ENCODE data around the gene ADM5.

Gene ADM5

DNA sequence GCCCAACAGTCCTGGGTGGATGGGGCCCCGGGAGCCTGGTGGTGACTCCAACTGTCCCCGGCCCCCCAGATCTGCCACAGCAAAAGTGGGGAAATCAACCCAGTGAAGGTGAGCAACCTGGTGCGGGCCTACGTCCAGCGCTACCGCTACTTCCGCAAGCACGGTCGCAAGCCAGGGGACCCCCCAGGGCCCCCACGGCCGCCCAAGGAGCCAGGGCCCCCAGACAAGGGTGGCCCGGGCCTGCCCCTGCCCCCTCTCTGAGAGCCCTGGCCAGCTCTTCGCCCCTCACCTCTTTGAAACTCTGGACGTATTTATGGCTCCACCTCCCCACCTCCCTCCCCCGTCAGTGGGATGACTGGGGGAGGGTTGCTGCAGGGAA, 31.3 kb upstream of the ADM5 start:
- DNase-seq: no peak

DNA sequence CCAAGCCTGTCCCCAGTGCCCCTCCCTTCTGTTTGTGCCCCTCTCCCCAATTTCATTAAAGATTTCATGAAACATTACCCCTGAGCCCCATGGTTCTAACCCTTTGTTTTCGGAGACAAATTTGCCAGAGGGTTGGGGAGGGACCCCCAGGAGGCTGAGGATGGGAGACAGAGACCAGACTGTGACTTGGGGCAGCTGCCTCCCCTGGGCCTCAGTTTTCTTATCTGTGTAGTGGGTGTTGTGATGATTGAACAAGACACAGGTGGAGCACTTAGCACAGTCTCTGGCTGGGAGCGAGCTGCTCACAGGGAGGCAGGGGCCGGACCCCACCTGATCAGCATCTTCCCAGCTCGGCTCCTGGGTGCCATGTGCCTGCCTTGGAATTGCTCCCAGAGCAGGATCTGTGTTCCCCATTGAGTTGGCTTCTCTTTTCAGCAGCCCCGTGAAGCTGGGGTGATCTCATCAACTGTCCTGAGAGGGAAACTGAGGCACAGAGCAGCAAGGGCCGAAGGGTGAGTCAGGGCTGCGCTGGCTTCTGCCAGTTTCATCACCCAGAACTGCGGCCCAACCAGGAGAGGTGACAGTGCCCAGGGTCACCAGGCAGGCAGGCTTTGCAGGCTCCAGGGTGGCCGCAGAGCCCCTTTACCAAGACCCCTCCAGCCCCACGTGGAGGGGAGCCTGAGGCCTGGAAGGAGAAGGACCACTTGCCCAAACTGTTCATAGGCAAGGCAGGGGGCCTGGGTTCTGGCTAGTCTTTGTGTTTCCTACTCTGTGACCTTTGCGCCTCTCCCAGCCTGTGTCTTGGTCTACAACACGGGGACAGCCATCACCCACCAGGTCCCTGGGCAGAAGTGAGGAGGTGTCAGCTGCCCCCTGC, 30.6 kb upstream of the ADM5 start:
- no peak for DNase-seq

DNA sequence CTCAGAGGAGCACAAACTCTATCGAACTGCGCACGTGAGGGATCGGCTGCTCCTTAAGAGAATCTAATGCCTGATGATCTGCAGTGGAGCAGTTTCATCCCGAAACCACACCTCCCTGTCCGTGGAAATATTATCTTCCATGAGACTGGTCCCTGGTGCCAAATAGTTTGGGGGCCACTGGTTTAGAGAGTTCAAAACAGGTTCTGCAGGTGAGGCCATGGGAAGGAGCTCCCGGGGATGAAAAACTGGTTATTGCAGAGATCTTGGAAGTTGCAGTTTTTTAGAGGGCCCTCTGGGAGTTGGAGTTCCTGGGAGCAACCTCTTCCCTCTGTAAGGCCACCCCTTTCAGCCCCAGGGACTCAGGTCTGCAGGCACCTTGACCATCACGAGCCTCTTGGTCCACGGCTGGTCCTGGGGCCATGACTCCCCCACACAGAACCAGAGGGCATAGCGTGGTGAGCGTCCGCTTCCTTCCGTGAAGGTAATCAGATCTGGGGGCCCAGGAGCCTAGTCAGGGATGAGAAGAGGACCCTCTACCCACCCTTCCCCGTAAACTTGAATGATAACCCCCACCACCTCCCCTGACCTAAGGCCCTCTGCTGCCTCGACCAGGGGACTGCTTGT, 28.9 kb upstream of the ADM5 start:
- no peak for DNase-seq

DNA sequence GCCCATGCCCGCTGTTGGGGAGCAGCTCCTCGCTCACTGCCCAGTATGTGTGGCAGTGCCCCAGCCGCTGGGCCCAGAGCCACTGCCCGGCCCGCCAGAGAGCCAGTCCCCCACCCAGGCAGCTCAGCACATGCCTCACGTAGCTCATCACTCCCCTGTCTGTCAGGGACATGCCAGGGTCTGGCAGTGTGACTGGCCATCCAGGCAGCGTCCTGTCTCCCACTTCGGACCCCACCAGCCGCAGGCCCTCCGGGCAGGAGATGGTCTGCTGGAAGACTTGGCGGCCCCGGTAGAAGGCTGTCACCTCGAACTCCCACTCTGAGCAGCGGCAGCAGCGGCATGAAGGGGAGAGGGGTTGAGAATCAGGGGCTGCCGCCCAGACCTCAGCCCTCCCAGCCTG, 27.4 kb upstream of the ADM5 start:
- DNase-seq: no peak

DNA sequence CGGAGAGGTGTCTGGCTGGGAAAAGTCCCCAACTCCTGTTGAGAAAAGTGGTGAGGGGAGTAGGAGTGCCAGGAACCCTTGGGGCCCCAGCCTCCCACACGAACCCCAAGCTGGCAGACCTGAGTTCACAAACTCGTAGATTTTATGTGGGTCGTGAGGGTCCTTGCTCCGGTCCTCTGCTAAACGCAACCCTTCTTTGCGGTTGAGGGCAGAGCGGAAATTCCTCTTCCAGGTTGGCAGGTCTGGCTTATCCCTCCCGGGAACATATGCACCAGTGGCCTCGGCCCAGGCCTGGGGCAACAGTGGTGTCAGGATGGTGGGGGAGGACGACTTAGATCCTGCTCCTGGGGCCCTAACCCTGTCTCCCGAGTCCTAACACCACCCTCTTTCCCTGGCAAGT, 26.2 kb upstream of the ADM5 start:
- no peak for DNase-seq

DNA sequence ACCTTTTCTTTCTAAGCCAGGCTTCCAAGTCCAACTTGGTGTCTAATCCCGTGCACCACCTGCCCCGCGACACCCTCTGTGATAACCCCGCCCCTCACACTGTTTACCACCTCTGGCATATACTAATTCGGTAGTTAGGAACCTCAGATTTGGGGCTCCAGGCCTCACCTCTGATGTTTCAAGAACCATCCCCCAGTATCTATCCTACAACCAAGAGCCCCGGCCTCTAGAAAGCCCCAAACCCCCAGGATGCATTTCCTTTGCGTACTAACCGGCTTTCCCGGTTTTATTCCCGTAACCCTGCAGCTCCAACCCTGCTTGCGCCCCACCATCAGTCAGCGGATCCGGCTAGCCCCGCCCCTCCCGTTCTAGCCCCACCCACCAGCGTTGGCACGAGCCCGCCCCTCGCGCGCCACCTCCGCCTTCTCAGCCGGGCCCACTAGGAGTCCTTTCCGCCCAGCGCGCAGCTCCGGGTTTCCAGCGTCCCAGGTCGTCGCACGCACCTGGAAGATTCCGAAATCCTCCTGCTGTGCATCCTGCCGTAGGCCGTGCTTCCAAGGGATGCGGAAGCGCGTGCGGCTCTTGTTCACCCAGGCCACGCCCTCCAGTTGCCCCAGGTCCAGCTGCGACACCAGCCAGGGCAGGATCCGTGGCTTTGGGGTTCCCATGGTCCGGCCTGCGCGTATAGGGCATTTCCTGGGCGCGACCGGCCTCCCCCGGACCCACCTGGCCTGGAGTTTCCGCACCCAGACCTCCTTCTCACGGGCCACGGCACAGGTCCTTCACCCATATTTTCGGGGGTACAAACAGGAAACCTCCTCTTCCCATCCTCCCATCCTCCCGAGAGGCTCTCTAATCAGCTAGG, 25.0 kb upstream of the ADM5 start:
- DNase-seq: peak in 55 of 56 donors; percentile 31 to 94 (median 79)

DNA sequence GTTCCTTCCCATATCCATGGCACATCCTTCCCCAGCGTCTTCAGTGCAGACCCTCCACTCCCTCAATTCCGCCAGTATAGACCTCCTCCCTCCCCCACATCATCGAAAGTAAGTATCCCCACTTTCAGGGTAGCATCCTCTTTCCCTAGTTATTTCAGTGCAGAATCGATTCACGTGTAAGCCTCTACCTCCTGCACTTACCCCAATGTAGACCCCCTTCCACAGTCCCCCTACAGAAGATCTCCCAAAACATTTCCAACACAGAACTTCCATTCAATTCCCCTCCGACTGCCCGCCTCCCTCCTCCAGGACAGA, 24.4 kb upstream of the ADM5 start:
- DNase-seq: peak in 1 of 56 donors; percentile 24

DNA sequence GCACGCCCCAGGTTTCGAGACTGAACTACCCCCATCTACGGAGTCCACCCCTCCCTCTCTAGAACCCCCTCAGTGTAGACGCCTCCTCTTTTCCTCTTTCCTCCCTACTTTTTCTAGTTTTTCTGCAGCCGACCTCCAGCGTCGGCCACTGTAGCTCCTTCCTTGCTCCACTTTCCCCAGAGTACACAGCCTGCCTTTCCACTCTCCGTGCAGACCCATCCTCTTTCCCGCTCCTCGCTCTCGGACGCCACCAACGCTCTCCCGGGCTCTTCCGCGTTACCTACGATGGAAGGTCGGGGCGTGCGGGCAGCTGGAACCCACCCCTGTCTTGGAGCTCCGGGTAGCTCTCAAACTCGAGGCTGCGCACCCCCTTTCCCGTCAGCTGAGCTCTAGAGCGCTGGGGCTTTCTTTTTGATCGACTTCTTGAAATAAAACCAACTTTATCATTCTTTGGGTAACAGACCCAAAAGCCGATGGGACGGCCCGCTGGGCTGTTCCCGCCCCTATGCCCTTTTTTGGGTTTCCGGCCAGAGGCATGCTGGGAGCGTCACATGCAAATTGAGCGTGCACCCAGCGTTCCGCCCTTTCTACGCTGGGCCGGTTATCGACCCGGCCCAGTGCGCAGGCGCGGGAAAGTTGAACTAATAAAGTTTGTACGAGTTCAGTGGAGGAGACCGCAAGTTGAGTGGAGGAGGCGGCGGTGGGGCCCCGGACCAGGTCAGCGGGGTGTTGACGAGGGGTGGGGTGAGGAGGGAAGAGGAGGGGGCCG, 23.9 kb upstream of the ADM5 start, which contains the start of the genes BCL2L12 and IRF3:
Gene BCL2L12, plus strand, starts transcription at position 583 of the 769 bp plus-strand sequence. CDS start 760 bp downstream, outside the sequence.
Gene IRF3, minus strand, starts transcription at position 507 of the 769 bp plus-strand sequence. CDS start 1,019 bp downstream, outside the sequence.
- peak; percentile 40 to 98 (median 91) for DNase-seq

DNA sequence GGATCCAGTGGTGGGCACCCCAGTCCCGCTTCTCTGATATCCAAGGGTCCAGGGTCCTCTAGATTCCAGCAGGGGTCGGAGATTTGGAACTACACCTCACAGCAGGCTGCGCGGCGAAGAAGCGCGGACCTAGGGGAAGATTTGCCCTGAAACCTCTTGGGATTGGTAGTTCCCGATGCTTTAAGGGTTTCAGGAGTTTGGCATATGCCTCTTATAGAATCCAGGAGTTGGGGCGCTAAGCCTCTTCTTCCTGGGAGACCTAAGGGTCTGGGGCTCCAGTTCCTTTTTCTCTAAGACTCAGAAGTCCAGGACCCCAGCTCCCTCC, 23.3 kb upstream of the ADM5 start:
- DNase-seq: no peak

DNA sequence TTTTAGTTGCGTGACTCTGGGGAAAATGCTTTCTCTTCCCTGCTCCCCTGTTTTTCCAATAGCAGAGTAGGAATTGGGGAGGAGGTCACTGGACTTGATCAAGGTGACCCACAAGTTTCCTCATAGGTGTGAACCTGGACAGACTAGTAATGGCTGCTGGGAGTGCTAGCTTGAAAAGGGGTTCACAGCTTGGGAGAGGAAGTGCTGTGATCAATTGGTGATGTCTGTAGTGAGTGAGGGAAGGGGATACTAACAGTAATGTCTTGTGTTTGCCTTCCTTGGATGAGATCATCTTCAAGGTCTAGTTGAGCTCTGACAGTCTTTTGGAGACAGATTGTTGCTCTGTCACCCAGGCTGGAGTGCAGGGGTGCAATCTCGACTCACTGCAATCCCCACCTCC, 21.9 kb upstream of the ADM5 start:
- DNase-seq: no peak

DNA sequence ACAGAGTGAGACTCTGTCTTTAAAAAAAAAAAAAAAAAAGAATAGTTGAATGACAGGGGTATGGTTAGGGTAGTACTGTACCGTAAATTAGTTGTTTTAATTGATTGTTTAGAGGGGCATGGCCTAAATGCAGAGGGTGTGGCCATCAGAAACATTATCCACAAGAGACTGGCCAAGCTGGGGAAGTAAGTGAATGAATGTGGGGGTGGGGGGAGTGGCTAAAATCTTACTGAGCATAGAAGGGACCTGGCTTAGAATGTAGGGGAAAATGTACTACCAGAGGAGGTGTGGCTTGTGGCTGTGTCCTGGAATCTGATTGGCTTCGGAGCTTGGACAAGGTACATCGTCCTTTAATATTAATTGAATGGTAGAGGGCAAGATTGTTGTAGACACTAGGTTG, 19.9 kb upstream of the ADM5 start:
- no peak for DNase-seq

DNA sequence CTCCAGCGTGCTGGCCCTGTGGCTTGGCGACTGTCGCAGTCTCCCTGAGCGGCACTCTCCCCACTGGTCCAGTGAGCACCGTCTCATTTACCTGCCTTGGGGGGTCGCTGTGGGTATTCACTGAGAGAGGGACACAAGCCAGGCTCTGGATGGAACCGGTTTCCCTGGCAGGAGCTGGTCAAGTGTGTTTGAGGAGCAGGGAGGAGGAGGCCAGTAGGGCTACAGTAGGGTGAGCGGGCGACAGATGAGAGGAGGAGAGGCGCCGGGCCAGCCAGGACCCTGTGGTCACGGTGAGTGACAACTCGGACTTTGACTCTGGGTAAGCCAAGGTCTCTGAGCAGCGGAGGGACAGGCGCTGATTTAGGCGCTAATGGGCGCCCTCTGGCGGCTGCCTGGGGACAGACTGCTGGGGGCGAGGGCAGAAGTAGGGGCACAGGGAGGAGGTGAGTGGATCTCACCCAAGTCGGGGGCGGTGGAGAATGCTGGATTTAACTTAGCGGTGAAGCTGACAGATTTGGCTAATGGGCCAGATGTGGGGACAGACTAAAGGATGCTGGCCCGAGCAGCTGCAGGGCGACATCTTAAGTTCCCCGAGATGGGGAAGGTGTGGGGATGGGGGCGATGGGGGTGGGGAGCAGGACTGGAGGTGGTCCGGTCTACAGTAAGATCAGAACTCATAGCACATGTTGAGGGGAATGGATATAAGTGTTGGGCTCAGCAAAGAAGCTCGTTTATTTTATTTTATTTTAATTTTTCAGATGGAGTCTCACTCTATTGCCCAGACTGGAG, 17.1 kb upstream of the ADM5 start:
- peak in 51 of 56 donors; percentile 14 to 84 (median 49) for DNase-seq

DNA sequence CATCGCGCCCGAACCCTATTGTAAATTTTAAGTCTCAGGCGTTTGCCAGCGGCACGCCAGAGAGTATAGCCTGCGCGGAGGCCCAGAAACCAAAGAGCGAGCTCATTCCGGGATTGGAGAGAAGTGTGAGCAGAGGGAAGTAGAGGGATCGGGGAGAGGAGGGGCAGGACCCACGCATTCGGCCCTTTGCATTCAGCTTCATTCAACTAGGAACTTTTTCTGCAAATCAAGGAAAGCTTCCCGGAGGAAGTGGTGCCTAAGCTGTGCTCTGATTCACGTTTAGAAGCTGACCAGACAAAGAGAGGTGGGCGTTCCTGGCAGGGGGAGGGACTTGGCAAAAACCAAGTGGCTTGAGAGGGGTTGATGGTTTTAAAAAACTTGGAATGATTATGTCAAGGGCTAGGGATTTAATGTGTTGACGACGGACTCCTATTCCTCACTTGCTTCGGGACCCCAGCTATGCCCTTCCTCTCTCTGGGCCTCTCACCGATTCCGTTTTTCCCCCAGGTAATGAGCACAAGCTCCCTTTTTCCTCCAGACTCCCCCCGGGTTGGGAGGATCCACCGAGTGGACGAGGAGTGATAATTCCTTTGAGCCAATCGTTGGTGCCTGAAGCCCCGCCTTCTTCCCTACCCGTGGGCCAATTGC, 13.1 kb upstream of the ADM5 start:
- peak in 26 of 56 donors; percentile 42 to 94 (median 81) for DNase-seq

DNA sequence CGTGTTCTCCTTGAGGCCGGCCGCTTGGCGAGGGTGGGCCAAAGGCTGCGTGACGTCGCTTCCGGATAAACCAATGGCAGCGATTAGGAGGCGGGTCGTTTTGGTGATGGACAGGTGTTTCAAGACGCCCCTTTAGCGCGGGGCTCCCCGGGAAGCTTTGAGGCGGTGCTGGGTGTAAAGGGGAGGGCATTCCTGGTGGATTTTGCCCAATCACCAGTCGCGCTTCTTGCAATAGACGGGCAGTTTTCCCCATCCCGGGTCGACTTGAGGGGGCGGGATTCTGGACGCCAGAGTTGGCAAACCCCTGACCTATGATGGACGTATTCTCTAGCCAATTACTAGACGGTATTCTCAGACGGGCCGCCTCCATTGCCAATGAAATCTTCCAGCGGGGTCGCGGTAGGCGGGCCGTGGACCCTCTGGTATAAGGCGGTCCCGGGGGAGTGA, 12.6 kb upstream of the ADM5 start:
- DNase-seq: peak; percentile 98 to 100 (median 100)

DNA sequence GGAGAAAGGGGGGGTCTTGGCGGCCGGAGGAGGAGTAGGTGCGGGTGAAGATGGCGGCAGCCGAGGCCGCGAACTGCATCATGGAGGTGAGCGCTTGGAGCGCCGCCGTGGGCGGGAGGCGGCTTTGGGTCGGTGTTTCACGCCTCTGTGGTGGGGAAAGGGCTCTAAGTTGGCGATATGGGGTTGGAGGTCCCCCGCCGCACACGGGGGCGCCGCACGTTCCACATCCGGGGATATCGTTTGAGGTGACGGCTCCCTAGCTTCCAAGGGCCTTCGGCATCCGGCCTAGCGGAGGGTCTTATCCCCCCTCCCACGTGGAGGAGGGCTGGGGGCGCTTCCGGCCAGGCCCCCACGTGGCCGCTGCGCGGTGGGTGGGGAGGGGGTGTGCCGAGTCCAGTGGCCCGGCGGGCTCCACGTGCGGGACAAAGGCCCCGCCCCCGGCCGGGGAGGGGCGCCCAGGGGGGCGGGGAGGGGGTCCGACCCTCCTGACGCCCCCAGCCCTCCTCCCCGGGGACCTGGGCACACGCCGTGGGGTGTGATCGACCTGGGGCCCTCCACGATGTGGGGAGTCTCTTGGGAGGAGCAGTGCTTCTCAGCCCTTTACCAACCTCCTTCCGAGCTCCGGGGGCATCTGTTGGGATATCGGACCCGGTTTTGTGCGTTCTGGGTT, 12.0 kb upstream of the ADM5 start, which contains the start of gene PRMT1:
Gene PRMT1, plus strand, starts transcription at position 41 of the 670 bp plus-strand sequence. Its CDS starts 10 bp downstream, at position 51.
- peak in 16 of 56 donors; percentile 33 to 74 (median 54) for DNase-seq

DNA sequence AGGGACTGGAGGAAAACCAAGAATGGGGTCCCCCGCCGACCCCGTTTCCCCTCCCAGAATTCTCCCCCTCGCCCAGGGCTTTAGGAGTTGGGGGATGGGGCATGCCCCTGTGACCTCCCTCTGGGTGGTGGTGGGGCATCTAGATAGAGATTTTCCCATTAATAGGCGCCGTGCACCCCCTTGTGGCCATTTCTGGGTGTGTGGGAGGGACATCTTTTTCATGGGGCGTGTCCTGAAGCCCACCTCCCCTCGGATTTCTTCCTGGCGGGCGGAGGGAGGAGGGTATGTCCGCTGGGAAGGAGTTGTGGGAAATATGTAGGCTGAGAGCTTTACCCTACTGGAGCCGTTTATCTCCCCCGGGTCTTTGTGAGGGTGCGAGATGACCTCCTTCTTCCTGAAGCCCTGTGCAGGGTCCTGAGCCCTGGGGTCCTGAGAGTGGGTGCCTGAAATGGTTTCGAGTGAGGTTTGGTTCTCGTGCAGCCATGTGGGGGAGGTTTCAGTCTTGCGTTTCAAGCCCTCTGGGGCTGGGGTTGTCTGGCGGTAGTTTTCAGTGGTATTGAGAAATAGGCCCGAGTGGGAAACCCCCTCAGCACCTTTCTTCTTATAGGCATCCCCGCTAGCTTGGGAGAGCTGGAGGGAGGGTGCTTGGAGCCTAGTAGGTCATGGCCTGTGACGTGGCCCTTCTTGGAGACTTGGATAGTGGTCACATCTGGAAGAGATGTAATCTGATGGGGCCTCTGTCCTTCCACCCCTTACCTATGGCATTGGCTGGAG, 11.3 kb upstream of the ADM5 start:
- DNase-seq: peak in 46 of 56 donors; percentile 12 to 77 (median 39)

DNA sequence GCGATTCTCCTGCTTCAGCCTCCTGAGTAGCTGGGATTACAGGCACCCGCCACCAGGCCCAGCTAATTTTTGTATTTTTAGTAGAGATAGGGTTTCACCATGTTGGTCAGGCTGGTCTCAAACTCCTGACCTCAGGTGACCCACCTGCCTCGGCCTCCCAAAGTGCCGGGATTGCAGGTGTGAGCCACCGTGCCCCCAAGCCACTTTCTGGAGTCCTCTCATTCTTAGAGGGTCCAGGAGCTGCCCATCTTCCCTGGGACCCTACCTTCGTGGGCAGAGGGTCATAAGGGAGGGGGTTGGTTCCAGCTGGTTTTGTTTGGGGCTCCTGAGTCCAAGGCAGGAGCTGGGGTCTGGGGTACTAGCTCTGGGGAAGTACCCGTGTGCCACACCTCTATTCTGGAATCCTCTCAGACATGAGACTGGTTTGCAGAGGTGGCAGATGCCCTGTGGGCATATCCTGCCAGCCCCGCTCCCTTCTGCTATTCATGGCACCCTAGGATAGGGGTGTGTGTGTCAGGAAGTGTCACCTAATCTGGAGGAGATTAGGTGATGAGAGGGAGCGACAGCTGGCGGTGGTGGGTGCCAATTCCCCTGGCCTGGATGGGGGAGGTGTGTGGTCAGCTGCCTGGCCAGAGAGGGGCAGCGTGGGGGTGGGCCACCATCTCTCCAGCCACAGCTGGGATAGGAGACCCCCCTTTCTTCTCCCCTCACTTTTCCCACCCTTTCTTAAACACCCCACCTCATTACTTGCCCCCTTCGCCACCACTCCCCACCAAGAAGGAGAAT, 10.2 kb upstream of the ADM5 start:
- no peak for DNase-seq

Measured in nucleus accumbens (tissue), 56 donors.